Activated CD4-positive, alpha-beta T cell treated with anti-CD3 and anti-CD28 coated beads, Interleukin-2, Interleukin-6, amounts not matched to agents 100 ng/mL and 50 ng/mL, durations not matched to agents 16 hours and 8 hours (primary cell): Measurements from ENCODE around the gene DEGS2.

ENCODE experiments used
- DNase-seq: peaks from one replicate; pipeline ENCODE4 v3.0.0-alpha.2; 2020

Gene DEGS2

DNA sequence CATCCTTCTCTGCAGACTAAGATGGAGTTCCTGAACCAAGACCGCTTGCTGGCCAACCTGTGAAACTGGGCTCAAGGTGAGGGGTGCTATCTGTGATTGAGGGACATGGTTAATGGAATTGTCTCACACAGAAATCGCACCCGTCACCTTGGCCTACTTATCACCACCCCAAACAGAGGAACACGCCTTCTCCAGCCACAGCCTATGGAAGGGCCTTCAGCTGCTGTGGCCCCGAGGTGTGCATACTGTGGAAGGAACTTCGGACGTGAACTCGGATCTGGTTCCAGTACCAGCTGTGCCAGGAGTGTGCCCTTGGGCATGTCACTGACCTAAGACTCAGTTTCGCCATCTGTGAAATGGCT is 49.9 kb downstream of the DEGS2 start:
- no peak for DNase-seq

DNA sequence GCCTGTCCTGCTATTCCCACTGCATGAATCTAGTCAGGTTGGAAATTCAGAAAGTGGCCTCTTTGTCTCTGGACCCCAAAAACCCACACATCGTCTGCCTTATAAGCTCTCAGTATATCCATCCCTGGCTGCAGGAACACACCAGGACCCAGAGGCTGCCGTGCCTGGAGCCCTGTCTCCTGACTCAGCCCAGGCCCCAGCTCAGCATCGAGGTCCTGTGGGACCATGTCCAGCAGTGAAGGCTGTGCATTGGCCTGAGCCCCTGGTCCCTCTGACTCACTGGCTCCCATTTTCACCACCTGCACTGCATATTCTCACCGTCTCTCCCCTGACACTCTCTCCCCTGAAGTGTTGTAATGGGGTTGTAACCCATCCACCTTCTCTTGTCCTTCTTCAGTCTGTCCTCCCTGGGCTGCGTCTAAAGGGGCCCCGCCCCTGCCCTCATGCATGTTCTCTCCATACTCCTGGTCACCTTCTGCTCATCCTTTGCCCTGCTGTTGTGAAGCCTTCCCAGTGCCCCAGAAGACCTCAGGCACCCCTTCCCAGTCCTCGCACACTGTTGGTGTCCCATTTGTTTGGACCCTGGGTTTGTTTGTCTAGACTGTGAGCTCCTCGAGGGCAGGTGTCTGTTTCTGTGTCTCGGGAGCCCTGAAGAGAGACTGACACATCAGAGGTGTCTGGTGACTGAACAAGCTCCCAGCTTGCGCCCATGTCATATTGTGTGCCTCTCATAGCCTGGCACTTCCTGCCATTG is 50.4 kb downstream of the DEGS2 start:
- DNase-seq: no peak

DNA sequence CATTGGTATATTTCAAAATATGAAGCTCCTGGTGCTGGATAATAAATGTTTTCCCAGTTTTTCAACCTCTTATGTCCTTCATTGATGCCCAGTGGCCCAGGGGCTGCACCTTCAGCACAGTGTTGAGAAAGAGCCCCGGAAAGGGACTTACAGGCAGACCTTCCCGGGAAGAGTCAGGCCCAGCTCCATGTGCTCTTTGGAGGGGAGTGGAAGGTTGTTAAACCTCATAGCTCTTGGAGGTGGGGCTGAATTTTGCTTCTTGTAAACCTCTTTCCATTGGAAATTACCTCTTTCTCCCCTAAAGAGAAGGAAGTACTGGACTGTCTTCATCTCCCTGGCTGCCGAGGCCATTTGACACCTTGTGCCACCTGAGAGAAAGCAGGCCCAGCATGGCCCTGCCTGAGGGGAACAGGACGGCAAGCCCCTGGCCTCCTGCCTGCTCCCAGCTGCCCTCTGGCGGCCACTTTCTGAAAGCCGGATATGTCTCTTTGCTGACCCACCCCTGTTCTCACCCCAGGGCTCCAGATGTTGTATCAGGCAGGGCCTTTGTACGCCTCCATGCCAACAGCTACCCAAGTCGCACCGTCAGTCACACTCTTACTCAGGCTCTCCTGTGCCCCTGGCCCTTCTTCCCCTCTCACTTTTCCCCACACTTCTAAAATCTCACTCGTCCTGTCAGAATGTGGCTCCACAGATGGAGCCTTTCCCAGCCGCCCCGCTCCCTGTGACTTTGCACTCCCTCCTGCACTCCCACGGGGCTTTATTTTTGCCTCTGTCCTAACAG is 51.2 kb downstream of the DEGS2 start:
- DNase-seq: peak; percentile 89

- DNase-seq: no peak
Measured at GRCh38 chr14:100107236-100107635, 52.2 kb downstream of the DEGS2 start.

- DNase-seq: peak; percentile 61
Measured at GRCh38 chr14:100106250-100107112, 53.0 kb downstream of the DEGS2 start.

- peak; percentile 18 for DNase-seq
Measured at GRCh38 chr14:100105357-100106169, 53.9 kb downstream of the DEGS2 start.

GRCh38 chr14:100104523-100105300 is 54.7 kb downstream of the DEGS2 start:
- peak; percentile 46 for DNase-seq

GRCh38 chr14:100104006-100104352 is 55.5 kb downstream of the DEGS2 start:
- DNase-seq: no peak

DNA sequence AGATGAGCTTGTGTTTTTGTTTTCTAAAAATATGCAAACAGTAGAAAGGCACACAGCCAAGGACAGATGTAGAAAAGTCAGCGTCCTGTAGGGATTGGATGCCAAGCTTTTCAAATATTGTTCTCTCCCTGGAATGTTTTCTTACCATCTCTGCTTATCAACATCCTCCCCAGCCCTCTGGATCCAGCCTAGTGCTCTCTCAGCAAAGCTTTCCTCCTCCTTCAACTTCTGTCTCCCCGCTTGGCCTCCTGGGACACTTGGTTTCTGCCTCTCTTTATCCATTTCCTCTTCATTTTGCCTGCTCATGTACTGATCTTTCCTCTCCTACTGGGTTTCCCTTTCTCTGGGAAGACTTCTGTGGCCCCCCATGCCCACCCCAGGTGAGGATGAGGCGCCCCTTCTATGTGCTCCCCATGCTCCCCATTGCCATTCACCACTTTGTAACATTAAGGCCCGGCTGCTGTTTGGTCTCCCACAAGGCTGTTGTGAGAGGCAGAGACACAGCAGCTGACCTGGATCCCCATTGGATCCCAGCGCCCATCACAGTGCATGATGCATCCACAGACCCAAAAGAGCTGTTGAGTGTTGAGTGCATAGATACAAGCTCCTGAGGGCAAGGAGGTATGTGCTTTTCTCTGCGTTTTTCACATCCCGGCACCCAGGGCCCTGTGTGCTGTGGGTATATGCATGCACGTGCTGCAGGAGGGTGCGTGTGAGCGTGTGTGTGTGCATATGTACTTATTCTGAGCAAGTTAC is 56.0 kb downstream of the DEGS2 start:
- DNase-seq: peak; percentile 46

GRCh38 chr14:100102156-100102785 is 57.2 kb downstream of the DEGS2 start:
- no peak for DNase-seq

- DNase-seq: no peak
Measured at GRCh38 chr14:100100032-100100703, 59.3 kb downstream of the DEGS2 start.

DNA sequence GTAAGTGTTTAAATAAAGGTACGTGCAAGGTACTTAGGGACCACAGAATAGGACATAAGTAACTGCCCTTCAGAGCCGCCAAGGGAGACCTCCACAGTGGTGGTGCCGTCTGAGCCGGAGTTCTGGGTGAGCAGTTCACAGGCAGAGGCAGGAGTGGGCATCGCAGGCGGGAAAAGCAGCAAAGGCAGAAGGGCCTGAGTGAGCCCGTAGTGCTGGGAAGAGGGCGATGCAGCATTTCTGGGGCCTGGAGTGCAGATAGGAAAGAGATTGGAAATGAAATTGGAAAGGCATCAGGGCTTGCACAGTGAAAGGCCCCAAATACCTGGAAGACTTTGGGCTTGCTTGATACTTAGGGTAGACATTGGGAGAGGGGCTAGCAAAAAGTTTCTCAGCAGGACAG is 61.3 kb downstream of the DEGS2 start:
- DNase-seq: no peak

- DNase-seq: no peak
Measured at GRCh38 chr14:100096656-100097055, 62.8 kb downstream of the DEGS2 start.
